Measurements from ENCODE around the gene ODAD4. TPM values are rescaled to one million over a fixed set of nuclear protein-coding genes. Genes with fewer than 3 reads are reported as not detected.

The ODAD4 gene
- total and polyA plus RNA-seq, 2 experiments from 2014 or later = 0.53 to 0.76 TPM

GRCh38 chr17:41974031-41974430 lies 43.6 kb downstream of the ODAD4 start:
- peaks cover 8% of the 10 kb centered on the region for H4K20me1 ChIP-seq (ENCODE audit: insufficient read depth, poor library complexity, severe bottlenecking)
- H3K4me3 ChIP-seq = no peak overlapping the region
- no peak overlapping the region for H3K27ac ChIP-seq
- H3K27me3 ChIP-seq = no peaks in the 10 kb centered on the region
- DNase-seq (ENCODE audit: low spot score) = no peak
- H3K4me1 ChIP-seq (ENCODE audit: insufficient read depth) = no peaks in the 10 kb centered on the region
- whole genome bisulfite sequencing (ENCODE audit: low lambda C conversion rate, missing lambda C conversion rate) = 87% methylated on average over 6 of the region's 6 CpGs
- no peaks in the 10 kb centered on the region for H3K9me3 ChIP-seq (ENCODE audit: low read depth)
- TF ChIP-seq CTCF (IDR thresholded peaks at IDR 0.05; ENCODE audit: poor library complexity) = no peak
- TF ChIP-seq EZH2 (IDR thresholded peaks at IDR 0.05; ENCODE audit: borderline replicate concordance) = no peak
- no peak for TF ChIP-seq EZH2phosphoT487 (IDR thresholded peaks at IDR 0.05; ENCODE audit: low read depth, severe bottlenecking, unreplicated experiment)
- no peaks in the 10 kb centered on the region for H3K9me2 ChIP-seq (replicated peaks; ENCODE audit: insufficient read depth)
- peaks cover 29% of the 10 kb centered on the region for H3K79me2 ChIP-seq
- no peak overlapping the region for H3K4me2 ChIP-seq
- no peaks in the 10 kb centered on the region for H3K36me3 ChIP-seq (replicated peaks; ENCODE audit: insufficient read depth, low read depth)
- H2AFZ ChIP-seq = no peak overlapping the region

GRCh38 chr17:41974658-41975057 lies 44.2 kb downstream of the ODAD4 start:
- Histone ChIP-seq H3K9me2 (replicated peaks; ENCODE audit: insufficient read depth) (no peaks in the 10 kb centered on the region), H2AFZ (no peak overlapping the region), H3K4me1 (ENCODE audit: insufficient read depth) (no peaks in the 10 kb centered on the region), H3K27me3 (no peaks in the 10 kb centered on the region), H3K4me2 (no peak overlapping the region), H3K36me3 (replicated peaks; ENCODE audit: insufficient read depth, low read depth) (no peaks in the 10 kb centered on the region), H4K20me1 (ENCODE audit: insufficient read depth, poor library complexity, severe bottlenecking) (peaks cover 3% of the 10 kb centered on the region), H3K9me3 (ENCODE audit: low read depth) (no peaks in the 10 kb centered on the region), H3K27ac (no peak overlapping the region), H3K79me2 (peaks cover 23% of the 10 kb centered on the region), H3K4me3 (no peak overlapping the region)
- DNase-seq (ENCODE audit: low spot score) = no peak
- TF ChIP-seq EZH2 (IDR thresholded peaks at IDR 0.05; ENCODE audit: borderline replicate concordance) = no peak
- TF ChIP-seq EZH2phosphoT487 (IDR thresholded peaks at IDR 0.05; ENCODE audit: low read depth, severe bottlenecking, unreplicated experiment) = no peak
- no peak for TF ChIP-seq CTCF (IDR thresholded peaks at IDR 0.05; ENCODE audit: poor library complexity)
- 92% methylated on average over 5 of the region's 5 CpGs for WGBS (ENCODE audit: low lambda C conversion rate, missing lambda C conversion rate)

GRCh38 chr17:41975099-41976083 lies 45.0 kb downstream of the ODAD4 start:
- H4K20me1 ChIP-seq (ENCODE audit: insufficient read depth, poor library complexity, severe bottlenecking) = peaks cover 3% of the 10 kb centered on the region
- no peaks in the 10 kb centered on the region for H3K4me1 ChIP-seq (ENCODE audit: insufficient read depth)
- WGBS (ENCODE audit: low lambda C conversion rate, missing lambda C conversion rate) = 94% methylated on average over 9 of the region's 9 CpGs

More at GRCh38 chr17:41975099-41976083, 45.0 kb downstream of the ODAD4 start:
- TF ChIP-seq CTCF (IDR thresholded peaks at IDR 0.05; ENCODE audit: poor library complexity) = no peak
- no peak for TF ChIP-seq EZH2phosphoT487 (IDR thresholded peaks at IDR 0.05; ENCODE audit: low read depth, severe bottlenecking, unreplicated experiment)
- no peak for TF ChIP-seq EZH2 (IDR thresholded peaks at IDR 0.05; ENCODE audit: borderline replicate concordance)
- Histone ChIP-seq H3K27ac (no peak overlapping the region), H3K27me3 (no peaks in the 10 kb centered on the region), H3K79me2 (peaks cover 16% of the 10 kb centered on the region), H3K36me3 (replicated peaks; ENCODE audit: insufficient read depth, low read depth) (no peaks in the 10 kb centered on the region), H3K4me3 (no peak overlapping the region), H3K9me3 (ENCODE audit: low read depth) (no peaks in the 10 kb centered on the region), H3K4me2 (no peak overlapping the region), H3K9me2 (replicated peaks; ENCODE audit: insufficient read depth) (no peaks in the 10 kb centered on the region), H2AFZ (no peak overlapping the region)
- no peak for DNase-seq (ENCODE audit: low spot score)
